Epithelial cell of esophagus (primary cell): ENCODE data around the gene SUSD3.
"Not testable (repeated sequence)": the region's sequence is repeated elsewhere in the genome, so short reads cannot be mapped to it uniquely, and the experiment has no call there.

Source experiments
- DNase-seq: peaks from one replicate; pipeline ENCODE4 v3.0.0; 2010; ENCODE audit warnings: low read depth
- H3K4me3 ChIP-seq: 2 replicates; pipeline ENCODE4 v1.5.1; 2011; ENCODE audit warnings: mild to moderate bottlenecking, low read length, control low read depth
- TF ChIP-seq, protein P1 (sequence below): IDR thresholded peaks from 2 replicates; pipeline ENCODE4 v1.5.1; 2011; ENCODE audit warnings: low read depth, mild to moderate bottlenecking, low read length, control low read depth, inconsistent platforms; ENCODE audit not compliant: insufficient read depth; ENCODE audit errors: missing control alignments

The SUSD3 gene

DNA sequence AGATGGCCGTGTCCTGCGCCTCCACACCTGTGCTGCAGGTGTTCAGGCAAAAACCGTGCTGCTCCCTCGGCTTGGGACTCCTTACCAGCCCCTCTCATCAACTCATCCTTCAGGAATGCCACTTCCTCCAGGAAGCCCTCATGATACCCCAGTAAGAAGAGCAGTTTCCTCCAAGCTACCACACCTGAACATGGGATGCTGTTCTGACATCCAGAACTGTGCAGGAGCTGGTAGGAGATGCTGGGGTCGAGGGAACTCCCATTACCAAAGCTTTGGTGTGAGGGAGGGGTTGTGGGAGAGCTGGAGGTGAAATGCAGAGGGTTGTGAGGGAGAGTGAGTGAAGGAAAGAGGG lies 56.5 kb downstream of the SUSD3 start:
- H3K4me3 ChIP-seq, result no peak overlapping the region
- DNase-seq, result no peak
- TF ChIP-seq, protein P1, sequence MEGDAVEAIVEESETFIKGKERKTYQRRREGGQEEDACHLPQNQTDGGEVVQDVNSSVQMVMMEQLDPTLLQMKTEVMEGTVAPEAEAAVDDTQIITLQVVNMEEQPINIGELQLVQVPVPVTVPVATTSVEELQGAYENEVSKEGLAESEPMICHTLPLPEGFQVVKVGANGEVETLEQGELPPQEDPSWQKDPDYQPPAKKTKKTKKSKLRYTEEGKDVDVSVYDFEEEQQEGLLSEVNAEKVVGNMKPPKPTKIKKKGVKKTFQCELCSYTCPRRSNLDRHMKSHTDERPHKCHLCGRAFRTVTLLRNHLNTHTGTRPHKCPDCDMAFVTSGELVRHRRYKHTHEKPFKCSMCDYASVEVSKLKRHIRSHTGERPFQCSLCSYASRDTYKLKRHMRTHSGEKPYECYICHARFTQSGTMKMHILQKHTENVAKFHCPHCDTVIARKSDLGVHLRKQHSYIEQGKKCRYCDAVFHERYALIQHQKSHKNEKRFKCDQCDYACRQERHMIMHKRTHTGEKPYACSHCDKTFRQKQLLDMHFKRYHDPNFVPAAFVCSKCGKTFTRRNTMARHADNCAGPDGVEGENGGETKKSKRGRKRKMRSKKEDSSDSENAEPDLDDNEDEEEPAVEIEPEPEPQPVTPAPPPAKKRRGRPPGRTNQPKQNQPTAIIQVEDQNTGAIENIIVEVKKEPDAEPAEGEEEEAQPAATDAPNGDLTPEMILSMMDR, result no peak

DNA sequence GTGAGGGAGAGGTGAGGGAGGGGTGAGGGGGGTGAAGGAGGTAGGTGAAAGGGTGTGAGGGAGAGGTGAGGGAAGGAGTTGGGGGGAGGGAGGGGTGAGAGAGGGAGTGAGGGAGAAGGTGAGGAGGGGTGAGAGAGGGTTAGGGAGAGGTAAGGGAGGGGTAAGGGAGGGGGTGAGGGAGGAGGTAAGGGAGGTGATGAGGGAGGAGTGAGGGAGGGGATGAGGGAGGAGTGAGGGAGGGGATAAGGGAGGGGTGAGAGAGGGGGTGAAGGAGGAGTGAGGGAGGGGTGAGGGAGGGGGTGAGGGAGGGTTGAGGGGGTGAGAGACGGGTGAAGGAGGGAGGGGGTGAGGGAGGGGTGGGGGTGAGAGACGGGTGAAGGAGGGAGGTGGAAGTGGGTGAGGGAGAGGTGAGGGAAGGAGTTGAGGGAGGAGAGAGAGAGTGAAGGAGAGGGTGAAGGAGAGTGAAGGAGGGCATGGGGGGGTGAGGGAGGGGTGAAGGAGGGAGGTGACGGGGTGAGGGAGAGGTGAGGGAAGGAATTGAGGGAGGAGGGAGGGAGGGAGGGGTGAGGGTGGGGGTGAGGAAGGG lies 57.1 kb downstream of the SUSD3 start:
- TF ChIP-seq, protein P1, result no peak
- no peak for DNase-seq
- no peak overlapping the region for H3K4me3 ChIP-seq

DNA sequence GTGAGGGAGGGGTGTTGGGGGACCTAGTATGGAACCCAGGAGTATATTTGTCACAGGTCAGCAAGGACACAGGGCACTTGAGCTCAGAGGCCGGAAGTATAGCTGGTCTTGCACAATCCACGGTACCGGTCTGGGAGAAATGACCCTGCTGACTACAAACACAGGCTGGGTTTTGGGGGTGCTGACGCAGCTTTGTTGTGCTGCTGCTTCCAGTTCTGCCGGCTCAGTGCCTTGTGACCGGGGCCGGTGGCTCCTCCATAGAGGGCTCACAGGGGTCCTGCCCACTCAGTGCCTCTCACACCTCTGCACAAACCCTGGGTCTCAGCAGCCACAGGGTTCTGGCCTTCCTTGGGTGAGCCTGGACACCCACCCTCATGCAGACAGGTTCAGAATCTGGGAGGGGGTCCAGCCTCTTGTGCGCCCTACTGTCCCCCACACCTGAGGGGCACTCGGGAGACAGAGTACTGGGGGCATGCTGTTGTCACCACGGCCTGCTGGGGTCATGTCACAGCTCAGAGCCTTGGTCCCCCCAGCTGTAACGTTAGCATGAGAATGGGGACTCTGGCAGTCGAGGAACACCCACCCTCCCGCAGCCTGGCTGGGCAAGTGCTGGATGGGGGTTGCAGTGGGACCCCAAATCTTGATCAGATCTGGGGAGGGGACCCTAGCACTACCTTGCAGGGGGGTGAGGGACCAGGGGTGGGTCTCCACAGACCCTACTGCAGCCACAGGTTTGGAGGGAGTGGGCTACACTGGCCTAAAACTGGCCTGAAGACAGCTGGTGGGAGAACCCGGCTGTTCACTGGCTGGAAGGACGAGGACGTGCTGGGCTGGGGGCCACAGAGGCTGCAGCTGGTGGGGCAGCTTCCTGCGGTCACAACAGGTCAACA lies 57.8 kb downstream of the SUSD3 start:
- H3K4me3 ChIP-seq, result no peak overlapping the region
- no peak for DNase-seq
- TF ChIP-seq, protein P1, result no peak

DNA sequence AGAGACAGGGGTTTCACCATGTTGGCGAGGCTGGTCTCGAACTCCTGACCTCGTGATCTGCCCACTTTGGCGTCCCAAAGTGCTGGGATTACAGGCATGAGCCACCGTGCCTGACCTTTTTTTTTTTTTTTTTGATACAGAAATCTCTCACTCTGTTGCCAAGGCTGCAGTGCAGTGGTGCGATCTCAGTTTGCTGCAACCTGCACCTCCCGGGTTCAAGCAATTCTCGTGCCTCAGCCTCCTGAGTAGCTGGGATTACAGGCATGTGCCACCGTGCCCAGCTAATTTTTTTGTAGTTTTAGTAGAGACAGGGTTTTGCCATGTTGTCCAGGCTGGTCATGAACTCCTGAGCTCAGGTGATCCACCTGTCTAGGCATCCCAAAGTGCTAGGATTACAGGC lies 59.0 kb downstream of the SUSD3 start:
- not testable (repeated sequence) for DNase-seq

DNA sequence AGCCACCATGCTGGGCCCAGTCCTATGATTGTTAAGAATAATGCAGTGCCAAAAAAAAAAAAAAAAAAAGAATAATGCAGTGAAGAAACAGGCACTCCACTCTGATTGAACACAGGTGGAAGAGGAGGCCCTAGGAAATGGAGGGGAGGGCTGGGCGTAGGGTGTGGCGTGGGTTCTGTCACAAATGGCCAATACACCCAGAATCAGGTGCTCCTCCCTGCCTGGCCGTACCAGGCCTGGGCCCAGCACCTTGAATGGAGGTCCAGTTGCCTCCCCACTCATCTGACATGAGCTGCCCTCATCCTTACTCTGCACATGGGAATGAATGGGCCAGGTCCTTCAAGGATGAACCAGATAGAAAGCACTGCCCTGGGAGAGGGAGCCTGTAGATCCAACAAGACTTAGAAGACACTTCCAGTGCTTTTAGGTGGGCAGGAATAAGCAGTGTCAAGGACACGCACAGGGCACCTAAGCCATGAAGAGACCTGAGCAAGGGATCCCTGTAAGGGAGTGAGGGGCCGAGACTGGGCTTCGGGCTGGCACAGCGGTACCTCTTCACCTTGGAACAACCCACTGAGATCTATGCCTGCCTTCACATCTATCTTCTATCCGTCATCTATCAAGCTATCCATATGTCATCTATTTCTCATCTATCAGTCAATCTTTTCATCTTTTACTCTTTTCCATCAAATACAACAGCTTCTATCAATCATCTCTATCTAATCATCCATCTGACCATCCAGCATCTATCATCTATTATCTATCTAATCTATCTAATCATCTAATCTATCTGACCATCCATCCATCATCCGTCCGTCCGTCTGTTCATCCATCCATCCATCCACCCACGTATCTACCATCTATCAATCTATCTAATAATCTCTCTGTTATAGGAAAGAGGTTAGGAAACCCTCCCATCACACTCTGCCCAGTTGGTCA lies 59.7 kb downstream of the SUSD3 start:
- no peak overlapping the region for H3K4me3 ChIP-seq
- DNase-seq, result no peak
- TF ChIP-seq, protein P1, result no peak

More for the DNA sequence above, 59.0 kb downstream of the SUSD3 start:
- H3K4me3 ChIP-seq, result not testable (repeated sequence)

DNA sequence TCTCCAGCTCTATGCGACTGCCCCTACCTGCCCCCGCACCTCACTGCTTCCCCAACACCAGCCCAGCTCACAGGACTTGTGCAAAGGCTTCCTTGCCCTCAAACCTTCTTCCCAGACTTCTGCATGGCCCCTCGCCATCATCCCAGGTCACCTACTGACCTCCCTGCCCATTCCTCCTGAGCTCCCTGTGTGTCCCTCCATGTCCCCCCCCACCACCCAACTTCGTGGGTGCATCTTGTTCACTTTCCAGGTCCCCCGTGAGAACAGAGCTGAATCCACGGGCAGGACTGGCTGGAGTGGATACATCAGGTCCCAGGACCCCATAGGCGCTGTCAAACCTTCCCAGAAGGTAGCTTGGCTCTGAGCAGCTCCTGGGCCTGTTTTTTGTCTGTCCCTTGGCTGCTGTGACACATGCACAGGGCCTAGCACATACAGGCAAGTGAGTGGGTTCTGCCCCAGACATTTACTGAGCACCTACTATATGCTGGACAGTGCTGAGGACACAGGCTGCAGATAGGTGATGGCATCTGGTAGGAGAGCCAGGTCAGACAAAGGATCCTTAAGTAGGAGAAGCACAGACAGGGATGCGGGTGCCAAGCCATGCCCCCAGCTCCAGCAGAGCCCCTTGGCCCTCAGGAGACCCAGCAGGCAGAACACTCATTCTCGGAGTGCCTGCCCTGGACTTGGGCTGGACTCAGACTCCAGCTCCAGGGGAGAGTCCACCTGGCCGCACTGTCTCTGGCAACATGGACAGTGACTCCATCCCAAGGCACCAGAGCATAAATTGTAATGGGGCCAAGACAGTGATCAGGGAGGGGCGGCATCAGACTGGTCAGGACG lies 60.6 kb downstream of the SUSD3 start:
- TF ChIP-seq, protein P1, result no peak
- no peak for DNase-seq
- H3K4me3 ChIP-seq, result no peak overlapping the region

DNA sequence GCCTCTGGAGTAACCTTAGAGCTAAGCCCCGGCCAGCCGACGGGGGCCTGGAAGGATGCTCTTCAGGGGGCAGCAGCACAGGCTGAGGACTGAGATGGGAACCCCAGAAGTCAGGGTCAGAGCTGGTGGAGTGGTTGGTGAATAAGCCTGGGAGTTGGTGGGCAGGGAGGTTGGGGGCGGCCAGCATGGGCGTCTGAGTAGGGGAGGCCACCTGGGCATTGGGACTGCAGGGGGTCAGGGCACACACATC lies 61.1 kb downstream of the SUSD3 start:
- TF ChIP-seq, protein P1, result no peak
- no peak for DNase-seq

More for the DNA sequence above, 61.1 kb downstream of the SUSD3 start:
- H3K4me3 ChIP-seq, result no peak overlapping the region
